GM21367 (cell line): ENCODE data around the gene PXYLP1.
"Not testable (repeated sequence)": the region's sequence is repeated elsewhere in the genome, so short reads cannot be mapped to it uniquely, and the experiment has no call there.

ENCODE experiments used
- ATAC-seq: cut with Tn5 transposase; IDR thresholded peaks from one replicate; pipeline ENCODE4 v1.9.1; 2021; ENCODE audit not compliant: unreplicated experiment

PXYLP1 gene

GRCh38 chr3:141231101-141231951 lies at the start of gene PXYLP1:
Gene PXYLP1 (plus strand): TSS chr3:141231825. CDS start chr3:141260176, 28,351 bp downstream.
- peak; percentile 96 for ATAC-seq

GRCh38 chr3:141183606-141184005 lies 48.0 kb upstream of the PXYLP1 start:
- no peak for ATAC-seq

GRCh38 chr3:141184430-141184829 lies 47.2 kb upstream of the PXYLP1 start:
- ATAC-seq, result no peak

- ATAC-seq, result no peak
Measured at GRCh38 chr3:141191097-141191749, 40.4 kb upstream of the PXYLP1 start.

- ATAC-seq, result peak; percentile 100
Measured at GRCh38 chr3:141192345-141192744, 39.3 kb upstream of the PXYLP1 start.

GRCh38 chr3:141193066-141193830 lies 38.4 kb upstream of the PXYLP1 start:
- no peak for ATAC-seq

- ATAC-seq, result no peak
Measured at GRCh38 chr3:141201122-141201521, 30.5 kb upstream of the PXYLP1 start.

GRCh38 chr3:141202682-141203081 lies 28.9 kb upstream of the PXYLP1 start:
- no peak for ATAC-seq

GRCh38 chr3:141203866-141204265 lies 27.8 kb upstream of the PXYLP1 start:
- no peak for ATAC-seq

GRCh38 chr3:141204343-141204742 lies 27.3 kb upstream of the PXYLP1 start:
- ATAC-seq, result no peak

- not testable (repeated sequence) for ATAC-seq
Measured at GRCh38 chr3:141211306-141211705, 20.3 kb upstream of the PXYLP1 start.

- no peak for ATAC-seq
Measured at GRCh38 chr3:141212101-141212500, 19.5 kb upstream of the PXYLP1 start.

- ATAC-seq, result no peak
Measured at GRCh38 chr3:141212555-141212954, 19.1 kb upstream of the PXYLP1 start.

- no peak for ATAC-seq
Measured at GRCh38 chr3:141216975-141217374, 14.7 kb upstream of the PXYLP1 start.

GRCh38 chr3:141217389-141217788 lies 14.2 kb upstream of the PXYLP1 start:
- ATAC-seq, result no peak

- no peak for ATAC-seq
Measured at GRCh38 chr3:141218162-141218835, 13.3 kb upstream of the PXYLP1 start.

GRCh38 chr3:141218926-141219325 lies 12.7 kb upstream of the PXYLP1 start:
- ATAC-seq, result no peak

- ATAC-seq, result no peak
Measured at GRCh38 chr3:141223673-141224166, 7.9 kb upstream of the PXYLP1 start.

- no peak for ATAC-seq
Measured at GRCh38 chr3:141225939-141226338, 5.7 kb upstream of the PXYLP1 start.

GRCh38 chr3:141227216-141227615 lies 4.4 kb upstream of the PXYLP1 start:
- ATAC-seq, result no peak

- no peak for ATAC-seq
Measured at GRCh38 chr3:141227752-141228151, 3.9 kb upstream of the PXYLP1 start.
